GM19328 (cell line): ENCODE data around the gene MRPS34.
"Not testable (repeated sequence)": the region's sequence is repeated elsewhere in the genome, so short reads cannot be mapped to it uniquely, and the experiment has no call there.

Experiments
- ATAC-seq: cut with Tn5 transposase; IDR thresholded peaks from one replicate; pipeline ENCODE4 v1.9.1; 2021; ENCODE audit warnings: mild to moderate bottlenecking, moderate library complexity; ENCODE audit not compliant: unreplicated experiment

Gene MRPS34

GRCh38 chr16:1772908-1773702 is at the start of gene MRPS34:
Gene MRPS34 (minus strand): TSS chr16:1773134. CDS start chr16:1773119, 15 bp downstream.
- ATAC-seq = no peak

- ATAC-seq = no peak
These were observed 49.1 kb upstream of the MRPS34 start for GRCh38 chr16:1821861-1822611.

GRCh38 chr16:1820946-1821290 is 48.0 kb upstream of the MRPS34 start:
- ATAC-seq = no peak

GRCh38 chr16:1820096-1820945 is 47.4 kb upstream of the MRPS34 start:
- no peak for ATAC-seq

GRCh38 chr16:1819611-1820010 is 46.7 kb upstream of the MRPS34 start:
- no peak for ATAC-seq

GRCh38 chr16:1818873-1819525 is 46.1 kb upstream of the MRPS34 start:
- ATAC-seq = no peak

- ATAC-seq = no peak
These were observed 45.4 kb upstream of the MRPS34 start for GRCh38 chr16:1818204-1818872.

GRCh38 chr16:1817716-1818115 is 44.8 kb upstream of the MRPS34 start:
- ATAC-seq = no peak

GRCh38 chr16:1817276-1817589 is 44.3 kb upstream of the MRPS34 start:
- ATAC-seq = no peak

- no peak for ATAC-seq
These were observed 43.7 kb upstream of the MRPS34 start for GRCh38 chr16:1816396-1817275.

- ATAC-seq = no peak
These were observed 42.5 kb upstream of the MRPS34 start for GRCh38 chr16:1815461-1815860.

GRCh38 chr16:1812732-1813163 is 39.8 kb upstream of the MRPS34 start:
- ATAC-seq = no peak

- no peak for ATAC-seq
These were observed 37.6 kb upstream of the MRPS34 start for GRCh38 chr16:1810536-1810935.

GRCh38 chr16:1810106-1810505 is 37.2 kb upstream of the MRPS34 start:
- ATAC-seq = no peak

GRCh38 chr16:1809281-1809801 is 36.4 kb upstream of the MRPS34 start:
- no peak for ATAC-seq

GRCh38 chr16:1808691-1809090 is 35.8 kb upstream of the MRPS34 start:
- no peak for ATAC-seq

- ATAC-seq = no peak
These were observed 34.7 kb upstream of the MRPS34 start for GRCh38 chr16:1807626-1808025.

GRCh38 chr16:1800701-1801100 is 27.8 kb upstream of the MRPS34 start:
- ATAC-seq = no peak

GRCh38 chr16:1799263-1799662 is 26.3 kb upstream of the MRPS34 start:
- ATAC-seq = not testable (repeated sequence)
